Stimulated activated naive CD8-positive, alpha-beta T cell treated with anti-CD3 and anti-CD28 coated beads, Interleukin-15, Interleukin-2, amounts not matched to agents 100 ng/mL and 50 ng/mL, for 24 hours (primary cell): ENCODE measurements around the gene TMTC2.

ENCODE experiments used
- H3K27ac Mint-ChIP-seq: one replicate; pipeline ENCODE4 v1.8.0; 2021; ENCODE audit warnings: mild to moderate bottlenecking, mixed read lengths
- H3K27me3 Mint-ChIP-seq: one replicate; pipeline ENCODE4 v1.8.0; 2021; ENCODE audit warnings: mixed read lengths
- H3K36me3 Mint-ChIP-seq: one replicate; pipeline ENCODE4 v1.8.0; 2021; ENCODE audit warnings: low read depth, mixed read lengths
- H3K4me1 Mint-ChIP-seq: one replicate; pipeline ENCODE4 v1.8.0; 2021; ENCODE audit warnings: low read depth, mixed read lengths
- H3K4me3 Mint-ChIP-seq: one replicate; pipeline ENCODE4 v1.8.0; 2021; ENCODE audit warnings: mild to moderate bottlenecking, mixed read lengths
- H3K9me3 Mint-ChIP-seq: one replicate; pipeline ENCODE4 v1.8.0; 2021; ENCODE audit warnings: mixed read lengths

TMTC2 gene

GRCh38 chr12:83168751-83169150 lies 482.0 kb downstream of the TMTC2 start:
- Mint-ChIP-seq H3K36me3 (no peaks in the 10 kb centered on the region), H3K4me1 (no peaks in the 10 kb centered on the region), H3K4me3 (no peak overlapping the region), H3K27me3 (no peaks in the 10 kb centered on the region), H3K27ac (no peak overlapping the region), H3K9me3 (no peaks in the 10 kb centered on the region)

DNA sequence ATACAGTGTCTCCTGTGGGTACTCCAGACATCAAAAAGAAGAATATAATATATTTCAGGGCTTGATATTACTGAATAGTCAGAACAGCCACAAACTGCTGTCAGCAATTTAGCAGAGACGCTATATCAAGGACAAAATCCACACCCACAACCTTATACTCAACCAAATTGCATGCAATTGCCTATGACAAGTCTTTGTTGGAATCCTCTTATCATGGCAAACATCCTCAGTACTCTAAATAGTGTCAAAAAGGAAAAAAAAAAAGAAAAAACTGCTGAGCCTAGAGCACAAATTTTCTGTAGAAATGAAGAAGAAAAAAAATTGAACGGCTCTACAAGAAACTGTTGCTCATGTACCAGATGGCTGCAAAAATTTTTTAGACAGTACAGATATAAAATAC lies 485.7 kb downstream of the TMTC2 start:
- no peak overlapping the region for H3K4me3 Mint-ChIP-seq
- no peaks in the 10 kb centered on the region for H3K4me1 Mint-ChIP-seq
- H3K27me3 Mint-ChIP-seq = no peaks in the 10 kb centered on the region
- no peaks in the 10 kb centered on the region for H3K9me3 Mint-ChIP-seq
- H3K27ac Mint-ChIP-seq = no peak overlapping the region
- H3K36me3 Mint-ChIP-seq = no peaks in the 10 kb centered on the region

GRCh38 chr12:83172866-83173649 lies 486.4 kb downstream of the TMTC2 start:
- H3K36me3 Mint-ChIP-seq = no peaks in the 10 kb centered on the region
- H3K27me3 Mint-ChIP-seq = no peaks in the 10 kb centered on the region
- no peaks in the 10 kb centered on the region for H3K9me3 Mint-ChIP-seq
- H3K4me3 Mint-ChIP-seq = no peak overlapping the region
- H3K27ac Mint-ChIP-seq = no peak overlapping the region
- no peaks in the 10 kb centered on the region for H3K4me1 Mint-ChIP-seq

DNA sequence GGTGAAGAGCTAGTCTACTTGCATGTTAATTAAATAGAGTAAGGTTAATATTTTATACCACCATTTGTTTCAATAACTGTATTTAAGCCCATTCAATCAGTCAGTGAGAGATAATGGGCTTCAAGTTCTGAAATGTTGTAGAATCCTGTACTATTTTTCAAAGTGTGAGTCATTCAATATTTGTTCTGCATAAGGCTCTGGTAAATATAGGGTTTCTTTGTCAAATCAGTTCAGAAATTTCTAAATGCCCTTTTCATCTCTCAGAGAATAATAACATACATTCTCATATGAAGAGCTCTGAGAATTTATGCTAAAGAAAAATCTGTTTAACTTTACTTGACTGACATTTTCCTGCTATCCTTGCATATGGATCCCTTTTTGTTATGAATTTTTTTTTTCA lies 493.3 kb downstream of the TMTC2 start:
- H3K4me3 Mint-ChIP-seq = no peak overlapping the region
- no peaks in the 10 kb centered on the region for H3K27me3 Mint-ChIP-seq
- H3K4me1 Mint-ChIP-seq = no peaks in the 10 kb centered on the region
- no peak overlapping the region for H3K27ac Mint-ChIP-seq
- H3K36me3 Mint-ChIP-seq = no peaks in the 10 kb centered on the region
- H3K9me3 Mint-ChIP-seq = no peaks in the 10 kb centered on the region

DNA sequence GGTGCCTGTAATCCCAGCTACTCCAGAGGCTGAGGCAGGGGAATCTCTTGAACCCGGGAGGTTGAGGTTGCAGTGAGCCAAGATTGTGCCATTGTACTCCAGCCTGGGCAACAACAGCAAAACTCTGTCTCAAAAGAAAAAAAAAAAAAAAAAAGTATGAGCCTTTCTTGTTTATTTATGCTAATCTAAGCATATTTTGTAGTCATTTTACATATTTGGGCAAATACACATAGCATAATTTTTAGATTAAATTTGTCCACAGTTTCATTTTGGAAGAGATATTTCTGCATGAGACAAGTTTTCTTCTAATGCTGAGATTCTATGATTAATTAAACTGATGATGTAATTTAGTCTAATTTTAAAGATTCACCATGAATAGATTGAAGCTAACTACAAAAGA lies 494.4 kb downstream of the TMTC2 start:
- no peaks in the 10 kb centered on the region for H3K9me3 Mint-ChIP-seq
- H3K4me3 Mint-ChIP-seq = no peak overlapping the region
- H3K4me1 Mint-ChIP-seq = no peaks in the 10 kb centered on the region
- no peaks in the 10 kb centered on the region for H3K27me3 Mint-ChIP-seq
- no peak overlapping the region for H3K27ac Mint-ChIP-seq
- no peaks in the 10 kb centered on the region for H3K36me3 Mint-ChIP-seq

DNA sequence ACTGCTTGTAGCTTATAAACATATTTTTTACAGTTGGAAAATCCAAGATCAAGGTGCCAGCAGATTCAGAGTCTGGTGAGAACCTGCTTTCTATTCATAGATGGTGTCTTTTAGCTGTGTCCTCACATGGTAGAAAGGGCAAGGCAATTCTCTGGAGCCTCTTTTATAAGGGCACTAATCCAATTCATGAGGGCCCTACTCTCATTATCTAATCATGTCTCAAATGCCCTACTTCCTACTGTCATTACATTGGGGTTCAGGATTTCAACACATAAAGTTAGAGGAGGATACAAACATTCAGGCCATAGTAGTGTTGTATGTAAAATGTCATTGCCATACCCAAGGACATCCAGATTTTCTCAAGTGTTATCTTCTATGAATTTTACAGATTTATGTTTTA lies 496.4 kb downstream of the TMTC2 start:
- H3K36me3 Mint-ChIP-seq = no peaks in the 10 kb centered on the region
- H3K4me1 Mint-ChIP-seq = no peaks in the 10 kb centered on the region
- no peak overlapping the region for H3K27ac Mint-ChIP-seq
- no peak overlapping the region for H3K4me3 Mint-ChIP-seq
- no peaks in the 10 kb centered on the region for H3K9me3 Mint-ChIP-seq
- H3K27me3 Mint-ChIP-seq = no peaks in the 10 kb centered on the region
